ENCODE data around the gene PTPRD.

DNA sequence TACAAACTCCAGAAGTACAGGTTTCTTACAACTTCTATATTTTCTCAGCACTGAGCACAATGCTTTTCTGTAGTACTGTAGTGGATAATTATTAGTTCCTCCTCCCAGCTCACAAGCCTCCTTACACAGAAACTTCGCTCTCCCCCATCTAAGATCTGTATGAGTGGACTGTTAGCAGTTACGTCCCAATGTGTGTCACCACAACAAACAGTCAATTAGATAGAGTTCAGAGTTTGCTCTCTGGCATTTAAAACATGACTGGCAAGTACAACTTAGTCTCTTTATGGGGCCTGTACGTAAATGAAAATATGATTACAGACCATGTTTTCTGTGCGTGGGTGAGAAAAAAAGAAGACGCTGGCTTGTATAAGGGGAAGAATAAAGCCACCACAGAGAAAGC is 2181.9 kb downstream of the PTPRD start:
- TF ChIP-seq, protein P1, sequence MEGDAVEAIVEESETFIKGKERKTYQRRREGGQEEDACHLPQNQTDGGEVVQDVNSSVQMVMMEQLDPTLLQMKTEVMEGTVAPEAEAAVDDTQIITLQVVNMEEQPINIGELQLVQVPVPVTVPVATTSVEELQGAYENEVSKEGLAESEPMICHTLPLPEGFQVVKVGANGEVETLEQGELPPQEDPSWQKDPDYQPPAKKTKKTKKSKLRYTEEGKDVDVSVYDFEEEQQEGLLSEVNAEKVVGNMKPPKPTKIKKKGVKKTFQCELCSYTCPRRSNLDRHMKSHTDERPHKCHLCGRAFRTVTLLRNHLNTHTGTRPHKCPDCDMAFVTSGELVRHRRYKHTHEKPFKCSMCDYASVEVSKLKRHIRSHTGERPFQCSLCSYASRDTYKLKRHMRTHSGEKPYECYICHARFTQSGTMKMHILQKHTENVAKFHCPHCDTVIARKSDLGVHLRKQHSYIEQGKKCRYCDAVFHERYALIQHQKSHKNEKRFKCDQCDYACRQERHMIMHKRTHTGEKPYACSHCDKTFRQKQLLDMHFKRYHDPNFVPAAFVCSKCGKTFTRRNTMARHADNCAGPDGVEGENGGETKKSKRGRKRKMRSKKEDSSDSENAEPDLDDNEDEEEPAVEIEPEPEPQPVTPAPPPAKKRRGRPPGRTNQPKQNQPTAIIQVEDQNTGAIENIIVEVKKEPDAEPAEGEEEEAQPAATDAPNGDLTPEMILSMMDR (IDR thresholded peaks at IDR 0.05) = no peak
- no peak for TF ChIP-seq EZH2 (IDR thresholded peaks at IDR 0.05)

Data from neural progenitor cell (in vitro differentiated cells).